Fibroblast of gingiva (primary cell): ENCODE results near the gene EFNA5.
"Not testable (repeated sequence)": the region's sequence is repeated elsewhere in the genome, so short reads cannot be mapped to it uniquely, and the experiment has no call there.

Source experiments
- DNase-seq: peaks from one replicate; pipeline ENCODE4 v3.0.0-alpha.2; 2011; ENCODE audit warnings: low read depth

EFNA5 gene

DNA sequence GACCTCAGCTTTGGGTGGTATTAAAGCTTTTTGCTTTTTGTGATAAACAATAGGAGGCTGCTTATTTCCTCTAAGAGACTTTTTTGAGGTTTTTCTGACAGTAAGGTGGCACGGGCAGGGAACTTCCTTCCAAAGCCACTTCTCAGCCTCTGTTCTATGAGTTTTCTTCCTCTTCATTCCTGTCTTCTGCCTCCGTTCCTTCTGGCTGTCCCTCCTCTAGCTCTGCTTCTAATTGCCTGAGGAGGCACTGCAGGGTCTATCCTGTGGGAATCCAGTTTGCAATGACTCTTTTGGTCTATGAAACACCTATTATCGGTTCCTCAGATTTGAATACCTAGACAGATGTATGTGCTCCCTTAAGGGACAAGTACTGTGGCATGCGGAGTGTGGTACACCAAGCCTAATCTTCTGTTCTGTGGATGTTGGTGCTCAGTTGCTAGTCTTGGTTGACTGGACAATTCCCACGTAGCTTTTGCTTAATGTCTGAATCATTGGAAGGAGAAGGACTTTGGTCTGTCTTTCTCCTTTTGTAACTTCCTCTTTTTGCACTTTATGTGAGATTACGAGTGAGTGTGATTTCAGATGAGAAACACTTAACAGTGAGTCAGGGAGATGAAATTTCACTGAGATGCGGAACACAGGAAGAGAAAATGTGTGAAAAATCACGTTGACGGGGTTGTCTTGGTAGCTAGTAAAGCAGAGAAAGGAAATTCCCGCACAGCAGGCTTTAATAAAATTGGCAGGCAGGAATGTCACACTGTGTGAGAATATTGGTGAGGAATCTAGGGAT is 305.2 kb downstream of the EFNA5 start:
- DNase-seq: no peak

GRCh38 chr5:107364443-107365319 is 306.1 kb downstream of the EFNA5 start:
- DNase-seq: no peak

GRCh38 chr5:107363768-107364167 is 307.0 kb downstream of the EFNA5 start:
- DNase-seq: no peak

DNA sequence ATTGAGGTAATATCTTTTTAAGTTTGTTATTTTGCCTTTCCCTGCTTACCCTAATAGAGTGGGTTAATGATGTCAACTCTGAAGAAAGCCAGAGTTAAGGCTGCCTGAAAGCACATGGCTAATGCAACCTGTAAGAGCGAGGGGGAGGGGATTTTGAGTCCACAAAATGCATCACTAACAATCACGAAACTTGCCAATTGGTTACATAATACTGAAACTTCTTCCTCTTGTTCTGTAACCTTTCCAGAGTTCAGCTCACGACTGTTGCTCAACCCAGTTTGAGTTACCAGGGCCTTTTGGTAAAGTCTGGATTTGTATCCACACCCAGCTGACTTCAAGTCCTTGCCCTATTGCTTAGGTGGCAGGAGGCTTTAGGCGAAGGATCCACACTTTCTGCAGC is 308.8 kb downstream of the EFNA5 start:
- DNase-seq: peak; percentile 65

GRCh38 chr5:107359916-107360234 is 310.9 kb downstream of the EFNA5 start:
- DNase-seq: no peak

GRCh38 chr5:107359033-107359915 is 311.5 kb downstream of the EFNA5 start:
- DNase-seq: peak; percentile 71

DNA sequence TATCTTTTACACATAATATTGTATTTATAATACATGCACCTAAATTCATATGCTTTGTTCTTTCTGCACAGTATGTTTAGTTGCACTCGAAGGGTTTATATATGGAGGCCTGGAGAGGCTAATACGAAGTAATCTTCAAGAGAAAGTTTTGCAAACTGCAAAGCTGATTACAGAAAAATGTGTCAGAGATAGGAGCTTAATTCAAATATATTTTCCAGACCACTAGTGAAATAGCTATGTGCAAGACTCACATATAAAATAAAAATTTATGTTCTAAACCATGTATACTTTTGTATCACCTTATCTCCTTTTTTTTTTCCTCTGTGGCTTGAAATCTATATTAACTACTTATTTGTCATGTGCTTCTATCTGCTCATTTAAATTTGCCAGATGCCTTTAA is 313.8 kb downstream of the EFNA5 start:
- no peak for DNase-seq

- no peak for DNase-seq
These were observed 318.2 kb downstream of the EFNA5 start for GRCh38 chr5:107352576-107352975.

- DNase-seq: not testable (repeated sequence)
These were observed 324.2 kb downstream of the EFNA5 start for GRCh38 chr5:107346580-107346979.

GRCh38 chr5:107342371-107342770 is 328.4 kb downstream of the EFNA5 start:
- no peak for DNase-seq

DNA sequence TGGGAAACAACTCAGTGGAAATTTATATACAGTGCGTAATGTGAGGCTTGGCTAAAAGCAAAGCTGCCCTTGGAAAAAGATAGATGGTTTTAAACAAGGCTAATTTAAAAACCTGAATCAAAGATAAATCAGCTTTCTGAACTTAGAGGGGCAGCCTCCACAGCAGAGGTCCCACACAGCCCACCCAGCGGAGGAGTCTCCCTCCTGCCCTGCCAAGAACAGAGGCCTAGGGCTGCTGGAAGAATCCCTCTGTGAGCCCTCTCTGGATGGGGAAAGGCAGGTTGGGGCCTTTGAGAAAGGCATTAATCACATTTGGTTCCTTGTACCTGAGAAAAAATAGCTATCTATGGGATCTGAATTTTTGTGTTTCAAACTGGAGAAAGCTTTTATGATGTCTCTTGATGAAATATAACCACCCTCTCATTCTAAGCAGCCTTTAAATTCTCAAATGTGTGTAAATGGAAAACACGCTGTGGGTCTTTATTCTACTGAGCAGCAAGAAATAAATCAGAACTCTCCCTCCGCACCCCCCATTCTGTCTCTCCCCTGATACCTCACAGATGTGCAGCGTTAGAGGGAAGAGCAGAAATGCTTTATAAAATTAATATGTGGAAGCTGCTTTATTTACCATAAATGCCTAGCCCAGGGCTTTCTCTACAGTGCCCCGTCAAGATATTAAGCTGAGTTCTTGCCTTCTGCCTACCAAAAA is 329.2 kb downstream of the EFNA5 start:
- no peak for DNase-seq

GRCh38 chr5:107340631-107341030 is 330.1 kb downstream of the EFNA5 start:
- no peak for DNase-seq

- no peak for DNase-seq
These were observed 332.4 kb downstream of the EFNA5 start for GRCh38 chr5:107338335-107338734.

DNA sequence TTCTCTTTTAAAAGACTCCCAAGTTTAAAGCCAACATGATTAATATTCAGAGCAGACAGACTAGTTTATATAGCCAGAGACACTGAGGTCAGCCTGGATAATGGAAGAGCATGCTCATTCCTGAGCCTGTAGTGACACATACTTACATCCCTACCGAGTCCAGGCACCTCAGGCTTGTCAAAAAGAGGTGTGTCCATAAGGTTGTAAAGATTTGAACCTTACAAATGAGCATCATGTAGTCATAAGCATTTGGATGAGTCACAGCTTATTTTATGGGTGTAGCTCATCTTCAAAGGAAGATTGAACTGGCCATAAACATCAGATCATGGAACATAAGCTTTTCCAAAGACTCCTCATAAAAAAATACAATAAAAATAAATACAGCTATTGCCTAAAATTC is 333.5 kb downstream of the EFNA5 start:
- no peak for DNase-seq

DNA sequence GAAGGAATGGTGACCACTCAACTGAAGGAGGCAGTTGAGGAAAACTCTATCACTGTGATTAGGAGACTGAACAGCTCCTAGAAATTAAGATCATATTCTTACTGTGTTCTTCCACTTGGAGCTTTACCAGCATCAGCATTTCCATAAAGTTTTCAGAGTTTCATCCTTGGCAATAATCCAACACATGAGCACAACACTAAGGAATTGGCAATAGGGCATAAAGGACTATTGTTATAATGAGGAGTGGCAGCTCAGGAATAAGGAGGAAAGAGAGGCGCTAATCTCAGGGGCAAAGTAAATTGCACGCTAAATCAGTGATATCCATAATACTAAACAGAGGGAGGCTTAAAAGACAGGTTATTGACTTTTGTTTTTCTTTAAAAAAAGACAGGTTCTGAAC is 338.9 kb downstream of the EFNA5 start:
- DNase-seq: no peak

GRCh38 chr5:107331312-107331711 is 339.4 kb downstream of the EFNA5 start:
- no peak for DNase-seq

DNA sequence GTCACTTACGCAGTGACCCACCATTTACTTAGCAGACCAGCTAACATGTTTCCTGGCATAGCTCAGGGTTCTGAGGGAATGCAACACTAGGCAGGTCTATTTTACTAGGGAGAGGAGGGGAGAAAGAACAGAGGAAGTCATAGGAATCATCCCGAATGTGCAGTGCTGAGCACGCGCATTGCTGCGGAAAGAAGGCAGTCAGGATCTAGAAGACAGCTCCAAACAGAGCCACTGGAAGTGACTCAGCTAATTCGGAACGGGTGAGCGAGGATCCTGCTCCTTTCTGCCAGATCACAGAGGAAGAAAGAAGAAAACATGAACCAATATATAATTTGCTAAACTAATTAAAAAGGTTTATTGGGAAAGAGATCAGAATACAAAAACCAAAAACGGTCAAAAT is 339.8 kb downstream of the EFNA5 start:
- no peak for DNase-seq

DNA sequence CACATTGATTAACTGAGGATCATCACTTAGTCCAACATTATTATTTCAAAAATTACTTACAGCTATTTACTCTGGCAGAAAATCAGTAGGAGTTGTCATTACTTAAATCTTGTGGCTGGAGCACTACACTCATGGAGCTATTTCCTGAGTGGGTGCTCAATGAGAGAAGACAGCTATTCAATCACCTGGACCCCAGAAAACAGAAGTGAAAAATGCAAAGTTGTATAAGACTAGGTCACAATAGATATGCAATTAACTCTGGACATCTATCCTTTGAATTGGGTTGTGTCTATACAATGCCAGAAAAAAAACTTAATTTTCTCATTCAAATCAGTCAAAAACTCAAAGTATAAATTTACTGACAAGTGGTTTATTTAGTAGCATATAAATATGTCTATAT is 340.9 kb downstream of the EFNA5 start:
- no peak for DNase-seq
